Stomach (tissue), 9 donors: ENCODE measurements around the gene MCC. TPM values are rescaled to one million over a fixed set of nuclear protein-coding genes. Genes with fewer than 3 reads are reported as not detected.

Experiments
- DNase-seq, 2 donors: peaks; one replicate each; pipeline versions ENCODE4 v3.0.0 to v3.0.0-alpha.2; 2013 to 2019
- H3K27ac ChIP-seq, 5 donors: fragments of 200-600 bp in 4 of 5; sonication (generic) in 4 of 5; one replicate each; pipeline ENCODE4 v1.5.1; 2013 to 2019; ENCODE audit warnings: mild to moderate bottlenecking in 1 of 5, moderate library complexity in 1 of 5
- H3K27me3 ChIP-seq, 3 donors: fragments of 200-600 bp; sonication (generic); one replicate each; pipeline ENCODE4 v1.5.1; 2017 to 2019; ENCODE audit warnings: mixed run types in 1 of 3
- H3K36me3 ChIP-seq, 4 donors: fragments of 200-600 bp; sonication (generic); 1 replicate in 3 of 4; 2 replicates in 1 of 4; pipeline ENCODE4 v1.5.1; 2016 to 2019
- H3K4me1 ChIP-seq, 4 donors: fragments of 200-600 bp; sonication (generic); one replicate each; pipeline ENCODE4 v1.5.1; 2016 to 2019
- H3K4me3 ChIP-seq, 4 donors: fragments of 200-600 bp; sonication (generic) in 3 of 4; one replicate each; pipeline ENCODE4 v1.5.1; 2016 to 2019; ENCODE audit warnings: mild to moderate bottlenecking in 1 of 4
- H3K9me3 ChIP-seq, 4 donors: fragments of 200-600 bp; sonication (generic); one replicate each; pipeline ENCODE4 v1.5.1; 2016 to 2019
- EP300 ChIP-seq: sonication (generic); formaldehyde crosslinking; IDR thresholded peaks from one replicate; pipeline ENCODE4 v1.6.1; 2017; ENCODE audit warnings: antibody characterized with exemption
- POLR2A ChIP-seq, 4 donors: fragments of 450-650 bp; IDR thresholded peaks; one replicate each; pipeline ENCODE4 v1.6.1; 2016; ENCODE audit warnings: antibody characterized with exemption in 4 of 4, control low read depth in 2 of 4, mild to moderate bottlenecking in 1 of 4, moderate library complexity in 1 of 4
- POLR2AphosphoS5 ChIP-seq, 3 donors: sonication (generic); formaldehyde crosslinking; IDR thresholded peaks; one replicate each; pipeline ENCODE4 v1.6.1; 2016; ENCODE audit warnings: antibody characterized with exemption in 3 of 3
- whole genome bisulfite sequencing, 5 donors: extraction: QIAGEN DNeasy Blood & Tissue Kit in 3 of 5; methylation state at CpG; one replicate each; pipeline versions ENCODE4 v1.1.5 to v1.1.7; 2013 to 2018; 5-methylcytosine and 5-hydroxymethylcytosine counted together
- intact Hi-C: fragments of 100-400 bp; cut with DNase I; formaldehyde crosslinking; loops from one replicate; pipeline ENCODE4 v1.15.1; 2023; ENCODE audit warnings: low total_unique reads
- polyA plus RNA-seq, 3 donors: library from polyadenylated mRNA; stranded (reverse); fragments of 200-250 nt; gene quantifications; one replicate each; pipeline ENCODE4 v1.2.3, GENCODE V29; 2013
- total RNA-seq, 5 donors: library from RNA; depleted of rRNA; stranded (reverse); fragments of >200 nt; gene quantifications; one replicate each; pipeline versions ENCODE4 v1.1.0 to v1.2.3, GENCODE V29; 2014 to 2016
- TF ChIP-seq, protein P1 (sequence below), 7 experiments: fragments of 450-650 bp in 4 of 7; fragments of 200-600 bp in 3 of 7; sonication (generic) in 3 of 7; IDR thresholded peaks; one replicate each; pipeline ENCODE4 v1.5.1; 2016 to 2019; ENCODE audit warnings: antibody characterized with exemption in 7 of 7, control low read depth in 2 of 7, mild to moderate bottlenecking in 1 of 7
- donor health status: healthy with polysubstance abuse.
- donor health status: Bipolar disorder and iron deficiency.
- donor health status: healthy.

The MCC gene
- total and polyA plus RNA-seq, 8 donors = 3.8 to 35.1 (median 8.9) TPM

DNA sequence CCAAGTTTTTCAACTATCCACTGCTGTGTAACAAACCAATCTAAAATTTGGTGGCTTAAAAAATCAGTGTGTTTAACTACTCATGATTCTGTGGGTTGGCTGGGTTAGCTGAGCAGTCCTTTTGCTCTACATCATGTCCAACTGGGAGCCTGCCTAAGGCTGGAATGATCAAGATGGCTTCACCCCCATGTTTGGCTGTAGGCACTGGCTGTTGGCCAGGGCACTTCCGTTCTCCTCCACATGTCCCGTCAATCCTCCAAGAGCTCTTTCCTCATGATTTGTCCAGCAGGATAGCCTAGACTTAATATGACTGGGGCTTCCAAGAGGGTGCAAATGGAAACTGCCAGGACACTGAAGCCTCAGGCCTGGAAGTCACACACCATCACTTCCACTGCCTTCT is 36.5 kb downstream of the MCC start:
- intact Hi-C loops = no loop called here
- Histone ChIP-seq H3K27me3 (no peaks in the 10 kb centered on the region), H3K36me3 (no peaks in the 10 kb centered on the region), H3K4me3 (no peak overlapping the region), H3K9me3 (no peaks in the 10 kb centered on the region), H3K27ac (no peak overlapping the region), H3K4me1 (no peaks in the 10 kb centered on the region)
- no peak for DNase-seq
- WGBS, 5 donors = 72 to 94% (median 90%) methylated on average over 2 of the region's 2 CpGs
- TF ChIP-seq, protein P1, sequence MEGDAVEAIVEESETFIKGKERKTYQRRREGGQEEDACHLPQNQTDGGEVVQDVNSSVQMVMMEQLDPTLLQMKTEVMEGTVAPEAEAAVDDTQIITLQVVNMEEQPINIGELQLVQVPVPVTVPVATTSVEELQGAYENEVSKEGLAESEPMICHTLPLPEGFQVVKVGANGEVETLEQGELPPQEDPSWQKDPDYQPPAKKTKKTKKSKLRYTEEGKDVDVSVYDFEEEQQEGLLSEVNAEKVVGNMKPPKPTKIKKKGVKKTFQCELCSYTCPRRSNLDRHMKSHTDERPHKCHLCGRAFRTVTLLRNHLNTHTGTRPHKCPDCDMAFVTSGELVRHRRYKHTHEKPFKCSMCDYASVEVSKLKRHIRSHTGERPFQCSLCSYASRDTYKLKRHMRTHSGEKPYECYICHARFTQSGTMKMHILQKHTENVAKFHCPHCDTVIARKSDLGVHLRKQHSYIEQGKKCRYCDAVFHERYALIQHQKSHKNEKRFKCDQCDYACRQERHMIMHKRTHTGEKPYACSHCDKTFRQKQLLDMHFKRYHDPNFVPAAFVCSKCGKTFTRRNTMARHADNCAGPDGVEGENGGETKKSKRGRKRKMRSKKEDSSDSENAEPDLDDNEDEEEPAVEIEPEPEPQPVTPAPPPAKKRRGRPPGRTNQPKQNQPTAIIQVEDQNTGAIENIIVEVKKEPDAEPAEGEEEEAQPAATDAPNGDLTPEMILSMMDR (IDR thresholded peaks at IDR 0.05) = no peak
- TF ChIP-seq POLR2AphosphoS5 (IDR thresholded peaks at IDR 0.05) (no peak), EP300 (no peak), POLR2A (IDR thresholded peaks at IDR 0.05) (no peak)

DNA sequence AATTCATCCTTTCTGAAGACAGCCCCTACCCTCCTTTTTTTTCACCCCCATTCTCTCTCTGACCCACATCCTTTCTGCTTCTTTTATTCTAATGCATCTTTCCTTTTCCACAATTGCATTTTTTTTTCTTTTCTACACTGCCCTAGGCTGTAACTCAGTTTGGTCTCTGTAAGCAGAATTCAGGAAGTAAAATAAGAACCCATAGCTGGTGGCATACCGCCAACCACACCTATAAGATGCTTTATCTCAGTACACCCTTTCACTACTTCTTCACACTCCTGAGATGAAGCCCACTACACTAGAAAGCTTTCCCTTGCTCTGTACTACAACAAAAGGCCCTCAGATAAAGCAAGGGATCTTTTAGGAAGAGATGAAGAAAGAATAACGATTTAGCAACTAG is 37.3 kb downstream of the MCC start:
- H3K27me3 ChIP-seq = no peaks in the 10 kb centered on the region
- intact Hi-C loops = no loop called here
- no peak overlapping the region for H3K4me3 ChIP-seq
- TF ChIP-seq EP300 = no peak
- no peak for TF ChIP-seq POLR2AphosphoS5 (IDR thresholded peaks at IDR 0.05)
- TF ChIP-seq POLR2A (IDR thresholded peaks at IDR 0.05) = no peak
- TF ChIP-seq, protein P1 (IDR thresholded peaks at IDR 0.05) = no peak
- H3K4me1 ChIP-seq = no peaks in the 10 kb centered on the region
- no peaks in the 10 kb centered on the region for H3K36me3 ChIP-seq
- DNase-seq = no peak
- no peak overlapping the region for H3K27ac ChIP-seq
- WGBS, 5 donors = 23 to 49% (median 25%) methylated on average over 2 of the region's 2 CpGs
- peaks cover 0 to under 1% (median 0%) of the 10 kb centered on the region in 4 donors for H3K9me3 ChIP-seq

DNA sequence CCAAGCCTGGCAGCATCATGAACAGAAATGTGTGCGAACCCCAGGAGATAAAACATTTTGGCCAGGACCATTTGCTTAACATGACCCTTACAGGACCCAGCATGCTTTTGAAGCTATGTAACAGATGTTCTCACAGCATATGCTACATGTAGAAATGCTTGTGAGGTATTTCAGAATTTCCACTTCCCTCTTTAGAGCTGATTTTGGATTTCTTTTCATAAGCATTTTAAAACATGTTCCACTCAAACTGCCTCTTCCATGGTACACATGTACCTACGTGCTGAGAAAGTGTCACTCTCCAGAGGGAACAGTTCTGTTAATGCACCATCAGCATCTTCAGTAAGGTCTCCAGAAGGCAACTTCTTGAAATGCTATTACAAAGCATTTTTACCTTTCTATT is 37.8 kb downstream of the MCC start:
- no peak overlapping the region for H3K4me3 ChIP-seq
- peak in 1 of 2 donors; percentile 56 for DNase-seq
- WGBS, 5 donors = 61 to 90% (median 80%) methylated on average over 2 of the region's 2 CpGs
- no peaks in the 10 kb centered on the region for H3K27me3 ChIP-seq
- intact Hi-C loops = no loop called here
- no peaks in the 10 kb centered on the region for H3K4me1 ChIP-seq
- no peak overlapping the region for H3K27ac ChIP-seq
- TF ChIP-seq POLR2A (IDR thresholded peaks at IDR 0.05) = no peak
- TF ChIP-seq POLR2AphosphoS5 (IDR thresholded peaks at IDR 0.05) = no peak
- TF ChIP-seq, protein P1 (IDR thresholded peaks at IDR 0.05) = no peak
- no peak for TF ChIP-seq EP300
- peaks cover 0 to 6% (median 2%) of the 10 kb centered on the region in 4 donors for H3K9me3 ChIP-seq
- H3K36me3 ChIP-seq = no peaks in the 10 kb centered on the region

DNA sequence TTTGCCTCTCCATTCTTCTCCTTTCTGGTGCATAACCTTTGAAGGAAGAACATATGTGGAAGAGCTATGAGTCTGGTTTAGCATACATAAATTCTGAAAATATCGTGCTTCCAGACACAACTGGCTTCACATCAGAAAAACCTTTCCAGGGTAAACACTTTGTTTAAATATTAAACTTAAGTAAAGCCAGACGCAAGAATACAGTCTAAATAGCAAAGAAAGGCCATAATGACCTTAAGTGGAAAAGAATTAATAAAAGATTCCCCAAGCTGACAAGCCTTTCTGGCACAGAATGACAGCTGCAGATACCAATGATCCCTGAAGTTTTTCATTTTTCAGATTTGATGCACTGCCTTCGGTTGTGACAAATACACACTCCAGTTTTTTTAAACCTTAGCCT is 40.0 kb downstream of the MCC start:
- DNase-seq = peak in 1 of 2 donors; percentile 38
- WGBS, 5 donors = 21 to 46% (median 37%) methylated on average over 3 of the region's 3 CpGs
- no peaks in the 10 kb centered on the region for H3K36me3 ChIP-seq
- H3K4me3 ChIP-seq = no peak overlapping the region
- no peak for TF ChIP-seq POLR2A (IDR thresholded peaks at IDR 0.05)
- no peak for TF ChIP-seq EP300
- TF ChIP-seq POLR2AphosphoS5 (IDR thresholded peaks at IDR 0.05) = no peak
- TF ChIP-seq, protein P1 (IDR thresholded peaks at IDR 0.05) = no peak
- peaks cover 0 to 11% (median 4%) of the 10 kb centered on the region in 4 donors for H3K9me3 ChIP-seq
- no peak overlapping the region for H3K27ac ChIP-seq
- intact Hi-C loops = no loop called here
- no peaks in the 10 kb centered on the region for H3K27me3 ChIP-seq
- no peaks in the 10 kb centered on the region for H3K4me1 ChIP-seq
